GM13976 (cell line): Measurements from ENCODE around the gene INO80E.

ENCODE experiments used
- DNase-seq: peaks from one replicate; pipeline ENCODE4 v3.0.0; 2012; ENCODE audit warnings: low spot score
- CTCF ChIP-seq: IDR thresholded peaks from 2 replicates; pipeline ENCODE4 v1.5.1; 2012; ENCODE audit warnings: borderline replicate concordance, mild to moderate bottlenecking; ENCODE audit not compliant: insufficient read depth; ENCODE audit errors: extremely low read depth, missing control alignments, control extremely low read depth
- in situ Hi-C: fragments of 300-500 bp; cut with MboI; formaldehyde crosslinking; loops from one replicate; pipeline ENCODE4 v1.12.0; 2022; ENCODE audit warnings: low sequenced_read_pairs, mixed read lengths, inconsistent platforms; ENCODE audit not compliant: unreplicated experiment

INO80E gene

GRCh38 chr16:30049871-30050270 is 53.8 kb downstream of the INO80E start:
- in situ Hi-C loops, result no loop called here
- no peak for DNase-seq
- no peak for TF ChIP-seq CTCF

GRCh38 chr16:30051518-30051917 is 55.5 kb downstream of the INO80E start:
- no peak for DNase-seq
- in situ Hi-C loops, result no loop called here
- TF ChIP-seq CTCF, result no peak

- in situ Hi-C loops, result no loop called here
- TF ChIP-seq CTCF, result no peak
- DNase-seq, result peak; percentile 98
Measured at GRCh38 chr16:30052671-30053372, 56.8 kb downstream of the INO80E start.

GRCh38 chr16:30053376-30054015 is 57.5 kb downstream of the INO80E start:
- DNase-seq, result no peak
- no peak for TF ChIP-seq CTCF
- in situ Hi-C loops, result no loop called here

GRCh38 chr16:30054451-30054850 is 58.4 kb downstream of the INO80E start:
- no peak for DNase-seq
- in situ Hi-C loops, result no loop called here
- TF ChIP-seq CTCF, result no peak

GRCh38 chr16:30054959-30055553 is 59.0 kb downstream of the INO80E start:
- peak; percentile 83 for TF ChIP-seq CTCF
- in situ Hi-C loops, result no loop called here
- peak; percentile 75 for DNase-seq
